Esophagus muscularis mucosa (tissue), 4 donors: ENCODE data around the gene RPUSD1. TPM values are rescaled to one million over a fixed set of nuclear protein-coding genes. Genes with fewer than 3 reads are reported as not detected.
"Not testable (repeated sequence)": the region's sequence is repeated elsewhere in the genome, so short reads cannot be mapped to it uniquely, and the experiment has no call there.

Experiments used
- DNase-seq: peaks from one replicate; pipeline ENCODE4 v3.0.0-alpha.2; 2017; ENCODE audit errors: extremely low spot score
- H3K27ac ChIP-seq, 4 donors: fragments of 200-600 bp; sonication (generic); replicated peaks in 1 of 4; 1 replicate in 3 of 4; 2 replicates in 1 of 4; pipeline ENCODE4 v1.5.1; 2016 to 2019; ENCODE audit warnings: mild to moderate bottlenecking in 1 of 4
- H3K27me3 ChIP-seq, 4 donors: fragments of 200-600 bp; sonication (generic); one replicate each; pipeline versions ENCODE4 v1.5.1 to v1.6.0; 2016 to 2019
- H3K36me3 ChIP-seq, 4 donors: fragments of 200-600 bp; sonication (generic); one replicate each; pipeline ENCODE4 v1.5.1; 2016 to 2019
- H3K4me1 ChIP-seq, 4 donors: fragments of 200-600 bp; sonication (generic); one replicate each; pipeline ENCODE4 v1.5.1; 2016 to 2019
- H3K4me3 ChIP-seq, 4 donors: fragments of 200-600 bp; sonication (generic); 1 replicate in 2 of 4; 2 replicates in 2 of 4; pipeline ENCODE4 v1.5.1; 2016 to 2019; ENCODE audit warnings: mild to moderate bottlenecking in 4 of 4, moderate library complexity in 1 of 4
- H3K9me3 ChIP-seq, 4 donors: fragments of 200-600 bp; sonication (generic); 1 replicate in 3 of 4; 2 replicates in 1 of 4; pipeline ENCODE4 v1.5.1; 2016 to 2019
- EP300 ChIP-seq: sonication (generic); formaldehyde crosslinking; IDR thresholded peaks from one replicate; pipeline ENCODE4 v1.6.1; 2017; ENCODE audit warnings: antibody characterized with exemption
- POLR2A ChIP-seq: fragments of 450-650 bp; IDR thresholded peaks from one replicate; pipeline ENCODE4 v1.6.1; 2017; ENCODE audit warnings: antibody characterized with exemption, moderate library complexity, mild to moderate bottlenecking, low read depth
- POLR2AphosphoS5 ChIP-seq, 2 donors: sonication (generic); formaldehyde crosslinking; IDR thresholded peaks; one replicate each; pipeline ENCODE4 v1.6.1; 2017; ENCODE audit warnings: antibody characterized with exemption in 2 of 2
- WGBS: methylation state at CpG from one replicate; pipeline ENCODE4 v1.1.5; 2018; 5-methylcytosine and 5-hydroxymethylcytosine counted together
- intact Hi-C: fragments of 100-400 bp; cut with DNase I; formaldehyde crosslinking; loops from one replicate; pipeline ENCODE4 v1.15.1; 2023
- total RNA-seq, 4 donors: library from RNA; depleted of rRNA; stranded (reverse); fragments of >200 nt; gene quantifications; one replicate each; pipeline versions ENCODE4 v1.1.0 to v1.2.1, GENCODE V29; 2016
- TF ChIP-seq, protein P1 (sequence below), 3 experiments: fragments of 200-600 bp in 2 of 3; fragments of 450-650 bp in 1 of 3; sonication (generic) in 2 of 3; IDR thresholded peaks; one replicate each; pipeline ENCODE4 v1.5.1; 2017 to 2019; ENCODE audit warnings: antibody characterized with exemption in 3 of 3, mild to moderate bottlenecking in 2 of 3, moderate library complexity in 1 of 3

Gene RPUSD1
- total RNA-seq, 4 donors from 2014 or later: 10.4 to 29.1 (median 20.4) TPM

- peaks cover 0 to 44% (median 1%) of the 10 kb centered on the region in 4 donors for H3K27me3 ChIP-seq
- H3K4me3 ChIP-seq: no peak overlapping the region
- no peak for DNase-seq
- TF ChIP-seq EP300 (no peak), POLR2A (no peak), POLR2AphosphoS5 (IDR thresholded peaks at IDR 0.05) (no peak)
- TF ChIP-seq, protein P1, sequence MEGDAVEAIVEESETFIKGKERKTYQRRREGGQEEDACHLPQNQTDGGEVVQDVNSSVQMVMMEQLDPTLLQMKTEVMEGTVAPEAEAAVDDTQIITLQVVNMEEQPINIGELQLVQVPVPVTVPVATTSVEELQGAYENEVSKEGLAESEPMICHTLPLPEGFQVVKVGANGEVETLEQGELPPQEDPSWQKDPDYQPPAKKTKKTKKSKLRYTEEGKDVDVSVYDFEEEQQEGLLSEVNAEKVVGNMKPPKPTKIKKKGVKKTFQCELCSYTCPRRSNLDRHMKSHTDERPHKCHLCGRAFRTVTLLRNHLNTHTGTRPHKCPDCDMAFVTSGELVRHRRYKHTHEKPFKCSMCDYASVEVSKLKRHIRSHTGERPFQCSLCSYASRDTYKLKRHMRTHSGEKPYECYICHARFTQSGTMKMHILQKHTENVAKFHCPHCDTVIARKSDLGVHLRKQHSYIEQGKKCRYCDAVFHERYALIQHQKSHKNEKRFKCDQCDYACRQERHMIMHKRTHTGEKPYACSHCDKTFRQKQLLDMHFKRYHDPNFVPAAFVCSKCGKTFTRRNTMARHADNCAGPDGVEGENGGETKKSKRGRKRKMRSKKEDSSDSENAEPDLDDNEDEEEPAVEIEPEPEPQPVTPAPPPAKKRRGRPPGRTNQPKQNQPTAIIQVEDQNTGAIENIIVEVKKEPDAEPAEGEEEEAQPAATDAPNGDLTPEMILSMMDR (IDR thresholded peaks at IDR 0.05): no peak
- intact Hi-C loops: no loop called here
- H3K4me1 ChIP-seq: no peaks in the 10 kb centered on the region
- H3K9me3 ChIP-seq: no peaks in the 10 kb centered on the region
- WGBS: 79% methylated on average over 31 of the region's 34 CpGs
- H3K36me3 ChIP-seq: no peaks in the 10 kb centered on the region
- H3K27ac ChIP-seq: no peak overlapping the region
Measured at GRCh38 chr16:759110-759910, 28.9 kb downstream of the RPUSD1 start.

GRCh38 chr16:756428-756827, 31.8 kb downstream of the RPUSD1 start:
- H3K27ac ChIP-seq: no peak overlapping the region
- H3K9me3 ChIP-seq: no peaks in the 10 kb centered on the region
- WGBS: 83% methylated on average over 5 of the region's 5 CpGs
- no peak for TF ChIP-seq POLR2AphosphoS5 (IDR thresholded peaks at IDR 0.05)
- TF ChIP-seq POLR2A: no peak
- TF ChIP-seq EP300: no peak
- TF ChIP-seq, protein P1 (IDR thresholded peaks at IDR 0.05): no peak
- intact Hi-C loops: no loop called here
- no peak overlapping the region for H3K4me3 ChIP-seq
- DNase-seq: no peak
- no peaks in the 10 kb centered on the region for H3K36me3 ChIP-seq
- no peaks in the 10 kb centered on the region for H3K4me1 ChIP-seq
- peaks cover 0 to 28% (median 0%) of the 10 kb centered on the region in 4 donors for H3K27me3 ChIP-seq

GRCh38 chr16:754656-755055, 33.5 kb downstream of the RPUSD1 start:
- TF ChIP-seq POLR2AphosphoS5 (IDR thresholded peaks at IDR 0.05) (no peak), POLR2A (no peak), EP300 (no peak)
- no peak for DNase-seq
- no peaks in the 10 kb centered on the region for H3K9me3 ChIP-seq
- H3K4me3 ChIP-seq: no peak overlapping the region
- no peaks in the 10 kb centered on the region for H3K36me3 ChIP-seq
- 62% methylated on average over 11 of the region's 11 CpGs for WGBS
- peaks cover 0 to 21% (median 0%) of the 10 kb centered on the region in 4 donors for H3K27me3 ChIP-seq
- intact Hi-C loops: no loop called here
- H3K4me1 ChIP-seq: no peaks in the 10 kb centered on the region
- H3K27ac ChIP-seq: no peak overlapping the region

DNA sequence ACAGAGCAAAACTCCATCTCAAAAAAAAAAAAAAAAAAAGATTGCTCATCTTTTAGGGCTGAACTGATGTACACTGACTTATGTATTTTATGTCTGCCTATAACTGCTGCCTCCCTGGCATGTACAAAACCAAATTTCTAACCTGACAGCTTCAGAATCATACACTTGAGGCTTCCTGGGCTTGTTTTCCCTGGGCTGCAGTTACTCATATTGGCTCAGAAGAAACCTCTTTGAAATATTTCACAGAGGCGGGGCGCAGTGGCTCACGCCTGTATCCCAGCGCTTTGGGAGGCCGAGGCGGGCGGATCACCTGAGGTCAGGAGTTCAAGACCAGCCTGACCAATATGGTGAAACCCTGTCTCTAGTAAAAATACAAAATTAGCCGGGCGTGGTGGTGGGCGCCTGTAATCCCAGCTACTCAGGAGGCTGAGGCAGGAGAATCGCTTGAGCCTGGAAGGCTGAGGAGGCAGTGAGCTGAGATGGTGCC, 34.0 kb downstream of the RPUSD1 start:
- H3K4me1 ChIP-seq, H3K9me3 ChIP-seq, H3K4me3 ChIP-seq, H3K36me3 ChIP-seq, H3K27ac ChIP-seq, intact Hi-C loops, DNase-seq: not testable (repeated sequence)
- 84% methylated on average over 11 of the region's 11 CpGs for WGBS
- peaks cover 0 to 21% (median 0%) of the 10 kb centered on the region in 4 donors for H3K27me3 ChIP-seq

- TF ChIP-seq, protein P1 (IDR thresholded peaks at IDR 0.05): no peak
- TF ChIP-seq POLR2A: no peak
- no peak for TF ChIP-seq EP300
- no peak for TF ChIP-seq POLR2AphosphoS5 (IDR thresholded peaks at IDR 0.05)
- Histone ChIP-seq H3K27ac (no peak overlapping the region), H3K4me1 (no peaks in the 10 kb centered on the region), H3K27me3 (peaks cover 0 to 21% (median 0%) of the 10 kb centered on the region in 4 donors), H3K4me3 (no peak overlapping the region), H3K9me3 (no peaks in the 10 kb centered on the region), H3K36me3 (no peaks in the 10 kb centered on the region)
- 49% methylated on average over 10 of the region's 10 CpGs for WGBS
- no peak for DNase-seq
- intact Hi-C loops: no loop called here
Measured at GRCh38 chr16:752007-752312, 36.2 kb downstream of the RPUSD1 start.
